ENCODE results near the gene SLC38A2. TPM values are rescaled to one million over a fixed set of nuclear protein-coding genes. Genes with fewer than 3 reads are reported as not detected.
A peak's percentile ranks its signal among the peaks of the same experiment; 100 is the strongest.

Gene SLC38A2
- total and polyA plus RNA-seq, 2 of the 4 experiments (the other 2 are of a cell fraction), result 313 to 881 TPM

DNA sequence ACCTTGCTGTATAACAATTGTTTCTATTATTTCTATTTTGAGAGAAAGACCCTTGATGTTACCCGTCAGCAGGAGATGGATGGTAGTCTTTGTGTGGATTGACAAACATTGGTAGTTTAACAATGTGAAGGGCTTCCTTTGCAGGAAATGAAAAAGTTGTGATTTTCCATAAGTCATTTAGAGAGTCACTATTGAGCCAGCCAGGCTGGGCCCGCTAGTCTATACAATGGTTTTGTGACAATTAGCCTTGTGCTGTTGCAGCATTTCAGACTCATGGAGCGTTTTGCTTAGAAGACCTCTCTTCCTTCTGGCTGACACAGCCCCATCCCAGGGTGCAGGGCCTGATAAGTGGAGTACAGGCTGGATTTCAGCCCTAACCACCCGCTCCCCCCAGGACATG lies 18.3 kb upstream of the SLC38A2 start:
- peak overlapping the region; percentile 53 for H2BK20ac ChIP-seq (ENCODE audit: low read depth, low read length)

More for the DNA sequence above, 18.3 kb upstream of the SLC38A2 start:
- H3K23ac ChIP-seq (ENCODE audit: low read depth, low read length), result peak overlapping the region; percentile 7
- no peak overlapping the region for H2AFZ ChIP-seq (replicated peaks; ENCODE audit: low read length, poor library complexity)
- ATAC-seq (ENCODE audit: low read depth) (no peak), DNase-seq (no peak)
- H3K9ac ChIP-seq (ENCODE audit: low read depth, low read length), result no peak overlapping the region
- peaks cover 10% of the 10 kb centered on the region for H3K9me1 ChIP-seq (ENCODE audit: insufficient read depth, low read length)
- WGBS, 2 experiments (ENCODE audit: extremely low coverage in 2 of 2, insufficient read length in 1 of 2), result no CpG with 5 or more reads among the region's 4 CpGs
- H3K79me1 ChIP-seq (ENCODE audit: low read depth in 1 of 2, low read length in 2 of 2), result peaks cover 5 to 37% of the 10 kb centered on the region in 2 experiments
- peak overlapping the region; percentile 31; the same call in 1 of the 2 replicates for H3K4me2 ChIP-seq (ENCODE audit: low read depth, low read length)
- no peaks in the 10 kb centered on the region for H3K27me3 ChIP-seq (ENCODE audit: control insufficient read depth, insufficient read depth, low read length)
- ChIA-PET POLR2A (ENCODE audit: unreplicated experiment) (interaction anchor here (0.8 kb wide), 1 partner anchor 11 kb away, joined by 3 read pairs; no protein-coding TSS in a partner anchor), CTCF (interaction anchor here (2.2 kb wide), 1 partner anchor 10 kb away, joined by 6 read pairs; no protein-coding TSS in a partner anchor)
- H3K14ac ChIP-seq (replicated peaks; ENCODE audit: low read depth, low read length), result peak overlapping the region; percentile 66
- no TSS peak for BruUV-seq (replicated peaks)
- in situ Hi-C loops (cut with MboI; ENCODE audit: low sequenced_read_pairs), result no loop called here
- H2BK5ac ChIP-seq (ENCODE audit: low read depth, low read length, poor library complexity, severe bottlenecking), result peak overlapping the region; percentile 97
- H3K4me3 ChIP-seq (ENCODE audit: insufficient read depth, low read depth, low read length), result no peak overlapping the region
- intact Hi-C loops (cut with micrococcal nuclease), result no loop called here
- H4K91ac ChIP-seq (ENCODE audit: insufficient read depth, low read depth, low read length), result peak overlapping the region; percentile 16
- H3K4ac ChIP-seq (ENCODE audit: low read depth, low read length), result peak overlapping the region; percentile 78
- peaks cover 16% of the 10 kb centered on the region for H3K4me1 ChIP-seq (ENCODE audit: control insufficient read depth, insufficient read depth, low read length)
- H3K36me3 ChIP-seq (ENCODE audit: control insufficient read depth, insufficient read depth, low read length), result no peaks in the 10 kb centered on the region
- H4K8ac ChIP-seq (ENCODE audit: low read depth in 2 of 2, low read length in 2 of 2), result peak overlapping the region; percentile 15 to 44; a peak in 3 of 4 replicates
- no peak for TF ChIP-seq MAFK (IDR thresholded peaks at IDR 0.05; ENCODE audit: low read depth, low read length)
- H2AK5ac ChIP-seq (ENCODE audit: low read depth, low read length), result peak overlapping the region; percentile 78
- H4K20me1 ChIP-seq (ENCODE audit: insufficient read depth, low read length), result no peaks in the 10 kb centered on the region
- H2BK120ac ChIP-seq (ENCODE audit: low read depth, low read length), result peak overlapping the region; percentile 83
- H3K27ac ChIP-seq (ENCODE audit: insufficient read depth, low read length), result no peak overlapping the region
- 0 out of 2 replicates have a peak, but pooled peaks cover 2% of the 10 kb centered on the region for H3K9me3 ChIP-seq (ENCODE audit: control insufficient read depth, insufficient read depth, low read length)
- H3K18ac ChIP-seq (ENCODE audit: low read depth, low read length), result peak overlapping the region; percentile 90
- H2AK9ac ChIP-seq (replicated peaks; ENCODE audit: low read depth, low read length, poor library complexity), result no peak overlapping the region
- H4K5ac ChIP-seq (ENCODE audit: low read depth, low read length), result peak overlapping the region; percentile 72
- H2BK15ac ChIP-seq (ENCODE audit: low read depth, low read length), result peak overlapping the region; percentile 67; the same call in 2 of the 3 replicates
- dilution Hi-C loops (cut with HindIII; ENCODE audit: low sequenced_read_pairs, unreplicated experiment), result no loop called here
- H3K56ac ChIP-seq (ENCODE audit: extremely low read depth, insufficient read depth, low read length), result peak overlapping the region; percentile 51; the same call in 1 of the 2 replicates

All from IMR-90 (cell line).